Esophagus (tissue), 2 donors: Measurements from ENCODE around the gene RAI1. TPM values are rescaled to one million over a fixed set of nuclear protein-coding genes. Genes with fewer than 3 reads are reported as not detected.
A peak's percentile ranks its signal among the peaks of the same experiment; 100 is the strongest.

ENCODE experiments used
- H3K27ac ChIP-seq, 2 donors: one replicate each; pipeline ENCODE4 v1.5.1; 2013; ENCODE audit warnings: low read depth in 2 of 2, mild to moderate bottlenecking in 2 of 2, inconsistent platforms in 1 of 2, low read length in 1 of 2, moderate library complexity in 1 of 2
- H3K27me3 ChIP-seq, 2 donors: one replicate each; pipeline ENCODE4 v1.6.1; 2013; ENCODE audit warnings: low read length in 2 of 2, control low read depth in 1 of 2, mild to moderate bottlenecking in 1 of 2; ENCODE audit not compliant: insufficient read depth in 2 of 2, control insufficient read depth in 1 of 2
- H3K36me3 ChIP-seq, 2 donors: one replicate each; pipeline ENCODE4 v1.6.1; 2013; ENCODE audit warnings: low read length in 1 of 2; ENCODE audit not compliant: control insufficient read depth in 2 of 2, insufficient read depth in 2 of 2
- H3K4me1 ChIP-seq, 2 donors: one replicate each; pipeline ENCODE4 v1.6.1; 2013; ENCODE audit warnings: low read length in 1 of 2; ENCODE audit not compliant: control insufficient read depth in 2 of 2, insufficient read depth in 2 of 2
- H3K4me3 ChIP-seq, 2 donors: one replicate each; pipeline ENCODE4 v1.5.1; 2013; ENCODE audit warnings: low read length in 2 of 2, mild to moderate bottlenecking in 2 of 2, low read depth in 1 of 2, moderate library complexity in 1 of 2
- H3K9me3 ChIP-seq, 2 donors: one replicate each; pipeline ENCODE4 v1.6.1; 2013; ENCODE audit warnings: mild to moderate bottlenecking in 2 of 2, low read depth in 1 of 2, low read length in 1 of 2, moderate library complexity in 1 of 2; ENCODE audit not compliant: control insufficient read depth in 2 of 2, insufficient read depth in 1 of 2
- WGBS, 2 donors: extraction: QIAGEN DNeasy Blood & Tissue Kit; methylation state at CpG; one replicate each; pipeline ENCODE4 v1.1.7; 2013; 5-methylcytosine and 5-hydroxymethylcytosine counted together
- polyA plus RNA-seq, 2 donors: library from polyadenylated mRNA; stranded (reverse); fragments of 200-250 nt; gene quantifications; one replicate each; pipeline ENCODE4 v1.2.3, GENCODE V29; 2013
- donor health status: healthy with polysubstance abuse.
- donor health status: Bipolar disorder and iron deficiency.

Gene RAI1
- polyA plus RNA-seq, 2 donors, result 10.7 to 14.4 TPM

DNA sequence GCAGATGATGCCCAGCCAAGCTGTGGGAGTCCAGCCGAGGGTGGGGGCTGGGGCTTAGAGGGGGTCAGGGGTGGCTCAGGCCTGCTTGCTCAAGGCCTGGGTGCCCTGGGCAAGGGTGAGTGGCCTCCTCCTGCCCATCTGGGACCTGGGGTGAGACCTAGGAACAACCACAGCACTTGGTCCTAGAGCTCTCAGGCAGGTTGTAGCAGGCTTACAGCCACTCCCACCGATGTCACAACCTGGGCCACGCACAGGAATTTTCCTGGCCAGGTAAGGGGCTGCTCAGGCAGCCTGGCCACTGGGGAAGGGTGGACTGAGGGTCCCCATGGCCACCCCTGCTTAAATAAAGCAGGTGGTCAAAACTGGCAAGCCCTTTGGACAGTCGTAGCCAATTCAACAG lies 161.8 kb downstream of the RAI1 start:
- no peaks in the 10 kb centered on the region for H3K9me3 ChIP-seq
- peak overlapping the region in 1 of 2 donors; percentile 16 for H3K4me3 ChIP-seq
- H3K27me3 ChIP-seq, result no peaks in the 10 kb centered on the region
- peaks cover 9 to 28% of the 10 kb centered on the region in 2 donors for H3K4me1 ChIP-seq
- peaks cover 5 to 16% of the 10 kb centered on the region in 2 donors for H3K36me3 ChIP-seq
- WGBS, 2 donors, result 58 to 61% methylated on average over 4 of the region's 4 CpGs
- H3K27ac ChIP-seq, result peak overlapping the region; percentile 82 to 96

DNA sequence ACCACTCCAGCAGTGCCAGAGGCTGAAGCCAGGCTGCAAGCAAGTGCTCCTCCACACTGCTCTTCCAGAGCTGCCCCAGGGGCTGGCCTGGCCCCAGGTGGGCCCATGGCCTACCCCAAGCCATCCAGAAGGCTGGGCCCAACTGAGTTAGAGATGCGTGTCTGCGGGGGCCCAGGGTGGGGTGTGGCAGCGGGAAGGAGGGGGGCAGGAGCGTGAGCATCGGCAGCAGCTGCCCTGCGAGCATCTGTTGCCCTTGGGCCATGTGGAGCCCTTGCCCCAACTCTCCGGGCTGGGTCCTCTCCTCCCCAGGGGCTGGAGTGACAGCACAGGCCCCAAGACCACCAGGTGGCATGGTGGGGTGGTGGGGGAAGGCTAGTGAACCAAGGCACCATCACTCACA lies 162.8 kb downstream of the RAI1 start:
- H3K4me1 ChIP-seq, result peaks cover 9 to 25% of the 10 kb centered on the region in 2 donors
- H3K36me3 ChIP-seq, result peaks cover 5 to 19% of the 10 kb centered on the region in 2 donors
- H3K4me3 ChIP-seq, result no peak overlapping the region
- H3K27ac ChIP-seq, result peak overlapping the region in 1 of 2 donors; percentile 82
- 75 to 76% methylated on average over 7 of the region's 7 CpGs for WGBS, 2 donors
- no peaks in the 10 kb centered on the region for H3K27me3 ChIP-seq
- no peaks in the 10 kb centered on the region for H3K9me3 ChIP-seq

DNA sequence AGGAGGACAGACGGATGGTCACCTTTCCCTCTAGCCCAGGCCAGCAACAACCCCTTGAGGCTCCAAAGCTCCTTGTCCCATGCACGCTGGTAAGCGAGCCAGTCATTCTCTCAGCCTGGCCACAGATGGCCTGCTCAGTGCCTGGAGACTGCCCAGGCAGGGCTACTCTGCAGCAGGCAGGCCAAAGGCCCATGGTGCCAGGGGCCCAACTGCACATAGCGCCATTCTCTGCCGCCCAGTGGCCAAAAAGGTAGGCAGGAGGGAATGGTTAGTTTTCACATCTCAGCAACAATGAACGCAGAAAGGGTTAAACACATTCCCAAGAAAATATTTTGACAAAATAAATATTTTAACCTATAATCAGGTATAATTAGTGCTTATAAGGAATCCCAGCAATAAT lies 163.2 kb downstream of the RAI1 start:
- Histone ChIP-seq H3K36me3 (peaks cover 5 to 19% of the 10 kb centered on the region in 2 donors), H3K27me3 (no peaks in the 10 kb centered on the region), H3K4me1 (peaks cover 9 to 27% of the 10 kb centered on the region in 2 donors), H3K9me3 (no peaks in the 10 kb centered on the region), H3K27ac (no peak overlapping the region), H3K4me3 (no peak overlapping the region)
- WGBS, 2 donors, result 93 to 96% methylated on average over 6 of the region's 6 CpGs

DNA sequence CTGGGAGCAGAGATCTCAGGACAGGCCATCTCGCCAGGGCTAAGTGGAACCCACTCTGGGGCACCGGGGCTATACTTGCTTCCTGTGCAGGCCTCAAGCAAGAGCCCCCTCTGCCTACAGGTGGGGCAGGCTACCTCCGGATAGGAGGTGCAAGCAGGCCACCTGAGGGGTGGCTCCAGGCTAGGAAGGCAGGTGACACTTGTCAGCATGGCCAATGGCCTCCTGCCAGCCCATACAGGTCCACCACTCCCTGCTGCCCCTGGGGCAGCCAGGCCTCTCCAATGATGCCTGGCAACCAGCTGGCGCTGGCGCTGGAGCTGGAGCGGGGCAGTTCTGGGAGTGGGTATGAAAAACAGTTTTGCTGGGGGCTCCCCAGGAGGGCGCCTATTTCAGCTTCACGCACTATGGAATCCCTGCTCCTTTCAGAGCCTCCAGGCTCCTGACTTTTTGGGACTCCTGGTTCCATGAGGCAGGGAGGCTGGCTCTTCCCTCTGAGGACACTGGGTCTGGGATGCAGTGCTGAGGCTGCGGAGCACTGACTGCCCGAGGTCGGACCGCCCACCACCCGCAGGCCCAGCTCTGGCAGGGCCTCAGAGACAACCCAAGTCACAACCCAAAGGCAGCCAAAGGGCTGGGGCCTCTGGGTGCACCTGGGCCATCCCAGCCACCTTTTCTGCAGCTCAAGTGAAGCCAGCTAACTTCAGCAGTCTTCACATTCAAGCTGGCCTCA lies 164.0 kb downstream of the RAI1 start:
- Histone ChIP-seq H3K27ac (no peak overlapping the region), H3K4me1 (peaks cover 9 to 28% of the 10 kb centered on the region in 2 donors)

DNA sequence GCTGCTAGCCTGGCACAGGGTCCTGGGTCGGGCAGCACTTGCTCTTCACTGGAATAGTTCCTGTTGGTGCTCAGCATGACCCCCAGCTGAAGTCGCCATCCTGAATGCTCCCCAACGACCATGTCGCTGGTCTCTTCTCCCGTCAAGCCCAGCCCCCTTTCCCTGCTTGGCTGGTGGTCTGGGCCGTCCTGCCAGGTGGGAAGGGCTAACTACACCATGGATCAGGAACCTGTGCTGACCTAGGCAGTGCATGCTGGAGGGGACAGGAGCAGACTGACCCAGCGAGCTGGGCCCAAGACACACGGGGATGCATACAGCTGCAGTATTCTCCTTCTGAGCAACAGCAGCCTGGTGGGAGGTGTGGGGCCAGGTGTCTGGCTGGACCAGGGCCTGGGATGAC lies 164.7 kb downstream of the RAI1 start:
- Histone ChIP-seq H3K4me3 (no peak overlapping the region), H3K4me1 (peaks cover 9 to 24% of the 10 kb centered on the region in 2 donors), H3K9me3 (no peaks in the 10 kb centered on the region), H3K36me3 (peaks cover 5 to 22% of the 10 kb centered on the region in 2 donors), H3K27ac (no peak overlapping the region), H3K27me3 (no peaks in the 10 kb centered on the region)
- 90 to 93% methylated on average over 8 of the region's 8 CpGs for WGBS, 2 donors

More for the DNA sequence above, 164.0 kb downstream of the RAI1 start:
- no peak overlapping the region for H3K4me3 ChIP-seq
- H3K36me3 ChIP-seq, result peaks cover 5 to 19% of the 10 kb centered on the region in 2 donors
- 77 to 82% methylated on average over 13 of the region's 13 CpGs for WGBS, 2 donors
- no peaks in the 10 kb centered on the region for H3K27me3 ChIP-seq
- no peaks in the 10 kb centered on the region for H3K9me3 ChIP-seq

DNA sequence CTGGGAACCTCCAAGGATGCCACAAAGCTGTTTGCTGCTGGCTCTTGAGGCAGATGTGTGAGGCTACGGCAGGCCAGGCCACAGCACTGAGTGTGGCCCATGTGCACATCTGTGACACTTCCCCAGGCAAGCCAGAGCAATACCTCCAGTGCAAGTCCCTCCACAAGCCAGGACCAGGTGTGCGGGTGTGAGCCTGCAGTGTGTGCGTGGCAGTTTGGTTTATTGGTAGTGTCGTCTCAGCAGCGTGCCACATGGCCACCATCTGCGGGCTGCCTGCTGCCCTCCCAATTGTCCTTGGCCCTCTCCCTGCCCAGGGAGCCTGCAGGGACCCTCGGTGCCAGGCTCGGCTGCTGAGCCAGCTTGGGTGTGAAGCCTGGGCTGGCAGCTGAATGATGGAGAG lies 165.4 kb downstream of the RAI1 start:
- Histone ChIP-seq H3K9me3 (no peaks in the 10 kb centered on the region), H3K4me3 (no peak overlapping the region), H3K27ac (peak overlapping the region in 1 of 2 donors; percentile 15), H3K4me1 (peaks cover 7 to 19% of the 10 kb centered on the region in 2 donors), H3K36me3 (peaks cover 5 to 22% of the 10 kb centered on the region in 2 donors), H3K27me3 (no peaks in the 10 kb centered on the region)
- 90 to 91% methylated on average over 8 of the region's 8 CpGs for WGBS, 2 donors

DNA sequence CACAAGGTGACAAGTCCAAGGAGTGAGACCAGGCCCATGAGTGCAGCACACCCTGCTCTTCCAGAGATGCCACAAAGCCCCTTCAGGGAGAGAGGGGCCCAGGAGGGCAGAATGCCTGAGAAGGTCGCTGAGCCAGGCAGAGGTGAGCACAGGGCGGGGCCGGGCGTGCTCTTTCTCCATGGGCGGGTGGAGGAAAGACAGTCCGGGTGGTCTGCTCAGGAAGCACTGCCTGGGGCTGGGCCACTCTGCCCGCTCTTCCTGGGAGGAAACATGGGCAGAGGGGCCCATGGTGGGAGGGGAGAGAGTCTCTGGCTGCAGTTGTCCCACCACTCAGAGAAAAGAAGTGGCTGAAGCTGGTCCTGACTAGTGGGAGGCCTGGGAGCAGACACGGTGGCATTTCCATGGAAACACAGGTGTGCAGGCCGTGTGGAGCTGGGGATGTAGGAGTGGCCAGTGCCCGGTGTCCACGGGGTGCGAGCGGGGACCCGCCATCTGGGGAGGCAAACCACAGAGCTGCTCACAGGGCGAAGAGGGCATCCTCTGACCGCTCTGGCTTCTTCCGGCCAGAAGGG lies 165.9 kb downstream of the RAI1 start:
- Histone ChIP-seq H3K36me3 (peaks cover 5 to 23% of the 10 kb centered on the region in 2 donors), H3K27me3 (no peaks in the 10 kb centered on the region), H3K4me3 (no peak overlapping the region), H3K27ac (no peak overlapping the region), H3K4me1 (peaks cover 4 to 14% of the 10 kb centered on the region in 2 donors), H3K9me3 (no peaks in the 10 kb centered on the region)
- 75 to 79% methylated on average over 17 of the region's 17 CpGs for WGBS, 2 donors

DNA sequence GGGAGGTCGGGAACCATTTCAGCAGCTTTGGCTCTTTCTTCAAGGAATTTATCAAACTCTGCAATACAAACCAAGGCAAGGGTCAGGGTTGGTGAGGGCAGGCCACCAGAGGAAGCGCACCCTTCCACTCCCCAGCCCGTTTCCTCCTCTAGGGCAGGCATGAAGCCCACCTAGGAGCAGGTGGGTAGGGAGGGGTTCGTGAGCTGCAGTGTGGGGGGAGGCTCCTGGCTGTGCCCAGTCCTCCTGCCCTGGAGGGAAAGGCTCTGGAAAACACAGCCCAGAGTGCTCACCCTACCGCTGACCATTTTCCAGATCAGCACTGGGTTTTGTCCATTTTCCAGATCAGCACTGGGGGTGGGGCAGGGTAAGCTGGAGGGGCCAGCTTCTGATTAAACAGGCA lies 166.5 kb downstream of the RAI1 start:
- Histone ChIP-seq H3K9me3 (no peaks in the 10 kb centered on the region), H3K36me3 (peaks cover 5 to 25% of the 10 kb centered on the region in 2 donors), H3K27me3 (no peaks in the 10 kb centered on the region), H3K27ac (no peak overlapping the region), H3K4me3 (no peak overlapping the region), H3K4me1 (peaks cover 0 to 10% of the 10 kb centered on the region in 2 donors)
- WGBS, 2 donors, result 93 to 94% methylated on average over 5 of the region's 5 CpGs

DNA sequence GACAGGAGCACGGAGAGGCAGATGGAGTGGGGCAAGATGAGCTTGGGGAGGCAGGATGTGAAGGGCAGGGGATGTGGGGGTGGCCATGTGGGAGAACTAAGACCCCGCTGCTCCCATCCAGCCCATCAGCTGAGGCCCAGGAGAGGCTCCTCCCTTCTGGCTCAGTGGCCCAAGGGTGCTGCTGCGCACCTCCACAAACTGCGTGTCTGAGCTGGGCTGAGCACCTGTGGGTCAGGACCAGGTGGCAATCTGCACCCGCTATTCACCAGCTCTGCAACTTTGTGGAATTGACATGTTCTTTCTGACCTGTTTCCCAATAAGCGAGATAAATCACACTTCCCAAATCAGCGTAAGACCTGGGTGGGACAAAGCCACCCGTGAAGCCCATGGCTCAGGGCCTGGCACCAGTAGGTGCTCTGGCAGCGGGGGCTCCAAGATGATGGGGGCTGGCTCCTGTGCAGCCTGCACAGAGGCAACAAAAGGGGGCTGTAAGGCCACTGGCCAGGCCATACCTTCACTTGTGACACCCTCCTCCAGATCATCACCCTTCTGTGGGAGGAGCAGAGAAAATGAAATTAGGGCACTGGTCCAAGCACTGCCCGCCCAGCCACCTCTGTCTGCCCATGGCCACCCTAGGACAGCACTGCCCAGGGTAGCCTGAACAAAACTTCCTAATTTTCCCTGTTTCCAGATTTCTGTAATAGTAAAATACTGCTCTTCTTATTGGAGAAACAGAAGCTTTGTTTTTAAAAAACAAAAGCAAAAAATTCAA lies 167.2 kb downstream of the RAI1 start:
- Histone ChIP-seq H3K27me3 (no peaks in the 10 kb centered on the region), H3K4me1 (peaks cover 0 to 10% of the 10 kb centered on the region in 2 donors), H3K36me3 (peaks cover 5 to 25% of the 10 kb centered on the region in 2 donors), H3K4me3 (no peak overlapping the region), H3K9me3 (no peaks in the 10 kb centered on the region), H3K27ac (peak overlapping the region; percentile 79 to 80)
- WGBS, 2 donors, result 84 to 88% methylated on average over 10 of the region's 10 CpGs
